H1 (cell line): ENCODE data around the gene ADD2. TPM values are rescaled to one million over a fixed set of nuclear protein-coding genes. Genes with fewer than 3 reads are reported as not detected.

Experiments used
- CTCF ChIA-PET: fragments of 300-600 bp; sonication (Branson Sonifier 250); formaldehyde crosslinking; loops from one replicate; lab custom pipeline; 2021; ENCODE audit not compliant: partially characterized antibody; lab: Charles Lee
- POLR2A ChIA-PET: fragments of 300-600 bp; sonication (Branson Sonifier 250); formaldehyde crosslinking; loops from one replicate; lab custom pipeline; 2021; ENCODE audit warnings: inconsistent platforms; ENCODE audit not compliant: partially characterized antibody; lab: Charles Lee
- DNase-seq, 2 experiments: peaks; one replicate each; pipeline versions ENCODE4 v3.0.0 to v3.0.0-alpha.2; 2010 to 2022; ENCODE audit warnings: low spot score in 2 of 2, low read depth in 1 of 2, mixed read lengths in 1 of 2
- FAIRE-seq: peaks from 2 replicates; lab custom pipeline; 2011; peaks lifted over from hg19 to GRCh38; lab: Jason Lieb, UNC
- H2AFZ ChIP-seq: 2 replicates; pipeline ENCODE4 v1.8.1; 2012; ENCODE audit warnings: low read length, inconsistent platforms
- H2AK5ac ChIP-seq: 2 replicates; pipeline ENCODE4 v1.6.1; 2013; ENCODE audit warnings: low read depth, low read length
- H2BK120ac ChIP-seq: replicated peaks from 2 replicates; pipeline ENCODE3; 2013; ENCODE audit warnings: low read depth, low read length, inconsistent platforms
- H2BK12ac ChIP-seq: 2 replicates; pipeline ENCODE4 v1.6.1; 2013; ENCODE audit warnings: low read depth, low read length
- H2BK15ac ChIP-seq: 2 replicates; pipeline ENCODE4 v1.6.1; 2013; ENCODE audit warnings: low read length
- H2BK20ac ChIP-seq: 2 replicates; pipeline ENCODE4 v1.6.1; 2013; ENCODE audit warnings: low read length
- H2BK5ac ChIP-seq: 2 replicates; pipeline ENCODE4 v1.6.1; 2013; ENCODE audit warnings: low read depth, low read length
- H3K14ac ChIP-seq: 2 replicates; pipeline ENCODE4 v1.6.1; 2013; ENCODE audit warnings: inconsistent platforms; ENCODE audit not compliant: insufficient read length
- H3K18ac ChIP-seq: 2 replicates; pipeline ENCODE4 v1.6.1; 2013; ENCODE audit warnings: low read length; ENCODE audit errors: extremely low read depth
- H3K23ac ChIP-seq: 2 replicates; pipeline ENCODE4 v1.6.1; 2013; ENCODE audit warnings: inconsistent platforms; ENCODE audit not compliant: insufficient read length
- H3K23me2 ChIP-seq: 2 replicates; pipeline ENCODE4 v1.6.1; 2013; ENCODE audit warnings: low read depth, low read length
- H3K27ac ChIP-seq: 2 replicates; pipeline ENCODE4 v1.6.1; 2011; ENCODE audit warnings: low read depth, low read length, inconsistent platforms
- H3K27me3 ChIP-seq, 4 experiments: replicated peaks in 1 of 4; 1 replicate in 1 of 4; 2 replicates in 3 of 4; pipeline versions ENCODE4 v1.6.1 to v1.8.1; 2011 to 2013; ENCODE audit warnings: low read length in 3 of 4, mild to moderate bottlenecking in 3 of 4, inconsistent platforms in 2 of 4, mixed read lengths in 2 of 4, moderate library complexity in 1 of 4; ENCODE audit not compliant: control insufficient read depth in 3 of 4, insufficient read depth in 3 of 4; ENCODE audit errors: extremely low read depth in 1 of 4
- H3K36me3 ChIP-seq, 4 experiments: 2 replicates each; pipeline versions ENCODE4 v1.6.1 to v1.8.1; 2011 to 2013; ENCODE audit warnings: mild to moderate bottlenecking in 4 of 4, low read length in 3 of 4, moderate library complexity in 2 of 4, control low read depth in 1 of 4, inconsistent platforms in 1 of 4; ENCODE audit not compliant: insufficient read depth in 4 of 4, control insufficient read depth in 2 of 4
- H3K4ac ChIP-seq: replicated peaks from 2 replicates; pipeline ENCODE3; 2013; ENCODE audit warnings: low read length, low read depth, mixed read lengths, inconsistent platforms; ENCODE audit not compliant: insufficient read length
- H3K4me1 ChIP-seq, 4 experiments: replicated peaks in 1 of 4; 1 replicate in 1 of 4; 2 replicates in 3 of 4; pipeline versions ENCODE4 v1.6.1 to v1.8.1; 2011 to 2013; ENCODE audit warnings: low read length in 3 of 4, inconsistent platforms in 2 of 4, mixed read lengths in 1 of 4; ENCODE audit not compliant: insufficient read depth in 4 of 4, control insufficient read depth in 3 of 4
- H3K4me2 ChIP-seq, 2 experiments: 2 replicates each; pipeline versions ENCODE4 v1.6.1 to v1.8.1; 2011 to 2013; ENCODE audit warnings: low read depth in 2 of 2, low read length in 2 of 2, control low read depth in 1 of 2, inconsistent platforms in 1 of 2, mild to moderate bottlenecking in 1 of 2; ENCODE audit not compliant: insufficient read depth in 1 of 2
- H3K4me3 ChIP-seq, 4 experiments: fragments of 200-600, 300-600 bp in 1 of 4; sonication (generic), shearing (Covaris generic), sonication (Bioruptor Twin) in 1 of 4; 2 replicates each; pipeline versions ENCODE4 v1.5.1 to v1.8.1; 2011 to 2016; ENCODE audit warnings: low read length in 4 of 4, low read depth in 3 of 4, control low read depth in 2 of 4, inconsistent platforms in 2 of 4, mild to moderate bottlenecking in 2 of 4, mixed read lengths in 1 of 4, moderate library complexity in 1 of 4; ENCODE audit not compliant: insufficient read depth in 2 of 4; ENCODE audit errors: extremely low read depth in 1 of 4
- H3K56ac ChIP-seq: replicated peaks from 2 replicates; pipeline ENCODE3; 2013; ENCODE audit warnings: low read depth, mild to moderate bottlenecking, mixed read lengths, low read length, inconsistent platforms; ENCODE audit not compliant: insufficient read length
- H3K79me1 ChIP-seq: 2 replicates; pipeline ENCODE4 v1.6.1; 2013; ENCODE audit warnings: low read depth, low read length, control low read depth
- H3K79me2 ChIP-seq, 2 experiments: 2 replicates each; pipeline versions ENCODE4 v1.6.1 to v1.8.1; 2012 to 2013; ENCODE audit warnings: low read length in 2 of 2, mild to moderate bottlenecking in 2 of 2, inconsistent platforms in 1 of 2; ENCODE audit not compliant: insufficient read depth in 2 of 2, control insufficient read depth in 1 of 2
- H3K9ac ChIP-seq, 4 experiments: replicated peaks in 1 of 4; 1 replicate in 1 of 4; 2 replicates in 3 of 4; pipeline versions ENCODE4 v1.6.1 to v1.8.1; 2011 to 2013; ENCODE audit warnings: low read depth in 3 of 4, low read length in 3 of 4, control low read depth in 2 of 4, mild to moderate bottlenecking in 2 of 4, moderate library complexity in 2 of 4, inconsistent platforms in 1 of 4; ENCODE audit errors: extremely low read depth in 1 of 4
- H3K9me3 ChIP-seq, 2 experiments: 2 replicates each; pipeline versions ENCODE4 v1.6.1 to v1.8.1; 2012 to 2013; ENCODE audit warnings: mild to moderate bottlenecking in 2 of 2, moderate library complexity in 2 of 2, control low read depth in 1 of 2, inconsistent platforms in 1 of 2, low read depth in 1 of 2, low read length in 1 of 2, mixed read lengths in 1 of 2; ENCODE audit not compliant: insufficient read depth in 2 of 2
- H4K20me1 ChIP-seq, 2 experiments: replicated peaks in 1 of 2; 2 replicates each; pipeline versions ENCODE3 to v1.8.1; 2011 to 2013; ENCODE audit warnings: inconsistent platforms in 2 of 2, low read length in 2 of 2, mild to moderate bottlenecking in 1 of 2; ENCODE audit not compliant: insufficient read depth in 2 of 2, control insufficient read depth in 1 of 2
- H4K5ac ChIP-seq: 2 replicates; pipeline ENCODE4 v1.6.1; 2013; ENCODE audit warnings: low read length, low read depth, mixed read lengths, inconsistent platforms; ENCODE audit not compliant: insufficient read length
- H4K8ac ChIP-seq: 2 replicates; pipeline ENCODE4 v1.8.0; 2013; ENCODE audit warnings: mild to moderate bottlenecking, moderate library complexity, low read length, inconsistent platforms; ENCODE audit not compliant: insufficient read depth; ENCODE audit errors: extremely low read depth
- H4K91ac ChIP-seq: replicated peaks from 2 replicates; pipeline ENCODE3; 2013; ENCODE audit warnings: low read length, mixed read lengths, inconsistent platforms; ENCODE audit not compliant: insufficient read length
- BACH1 ChIP-seq: IDR thresholded peaks from 2 replicates; pipeline ENCODE4 v1.6.1; 2012; ENCODE audit warnings: low read length, improper control_type of control experiment
- BRCA1 ChIP-seq: IDR thresholded peaks from 2 replicates; pipeline ENCODE4 v1.6.1; 2012; ENCODE audit warnings: low read depth, low read length, improper control_type of control experiment
- CBX5 ChIP-seq: fragments of 300-800, 300-1000 bp; sonication (generic); IDR thresholded peaks from 2 replicates; pipeline ENCODE4 v1.7.1; 2016; ENCODE audit warnings: antibody characterized with exemption, low read length, low read depth
- CEBPB ChIP-seq: IDR thresholded peaks from 2 replicates; pipeline ENCODE4 v1.6.1; 2012; ENCODE audit warnings: low read depth, low read length
- CHD2 ChIP-seq: IDR thresholded peaks from 2 replicates; pipeline ENCODE4 v1.6.1; 2012; ENCODE audit warnings: low read length, improper control_type of control experiment
- E2F6 ChIP-seq: IDR thresholded peaks from 2 replicates; pipeline ENCODE4 v1.6.1; 2012; ENCODE audit warnings: inconsistent platforms
- NANOG ChIP-seq: IDR thresholded peaks from 2 replicates; pipeline ENCODE4 v1.6.1; 2011; ENCODE audit warnings: low read length, low read depth, mild to moderate bottlenecking, inconsistent platforms; ENCODE audit not compliant: insufficient read depth, poor library complexity, severe bottlenecking
- NRF1 ChIP-seq: IDR thresholded peaks from 2 replicates; pipeline ENCODE4 v1.6.1; 2011; ENCODE audit warnings: mild to moderate bottlenecking, low read depth, low read length, improper control_type of control experiment
- RFX5 ChIP-seq: IDR thresholded peaks from 2 replicates; pipeline ENCODE4 v1.6.1; 2011; ENCODE audit warnings: low read depth, low read length, improper control_type of control experiment, borderline replicate concordance
- SAP30 ChIP-seq: fragments of 300-600 bp; sonication (generic); IDR thresholded peaks from 2 replicates; pipeline ENCODE4 v1.7.1; 2012; ENCODE audit warnings: low read length, moderate library complexity, mild to moderate bottlenecking, inconsistent platforms; ENCODE audit not compliant: insufficient read depth, insufficient replicate concordance
- TCF12 ChIP-seq: IDR thresholded peaks from 2 replicates; pipeline ENCODE4 v1.6.1; 2011; ENCODE audit warnings: low read depth, mild to moderate bottlenecking, low read length
- ZNF274 ChIP-seq: IDR thresholded peaks from 2 replicates; pipeline ENCODE4 v1.7.0; 2012; ENCODE audit warnings: low read length, borderline replicate concordance; ENCODE audit errors: extremely low read depth
- WGBS, 2 experiments: shearing (Covaris generic) in 1 of 2; methylation state at CpG; one replicate each; pipeline versions ENCODE4 v1.1.6 to v1.1.7; 2013 to 2015; ENCODE audit warnings: low lambda C conversion rate in 2 of 2, mixed read lengths in 2 of 2, inconsistent platforms in 1 of 2, low coverage in 1 of 2, missing lambda C conversion rate in 1 of 2; ENCODE audit not compliant: insufficient replicate concordance in 2 of 2, insufficient coverage in 1 of 2, insufficient read length in 1 of 2; ENCODE audit errors: extremely low coverage in 1 of 2, missing lambda C conversion rate in 1 of 2; 5-methylcytosine and 5-hydroxymethylcytosine counted together
- polyA plus RNA-seq, 7 experiments: library from polyadenylated mRNA; depleted of rRNA in 3 of 7; stranded (reverse) in 5 of 7; unstranded in 2 of 7; fragments of >200 nt in 5 of 7; fragments of 200-250 nt in 2 of 7; gene quantifications; 1 replicate in 5 of 7; 2 replicates in 1 of 7; 4 replicates in 1 of 7; pipeline versions ENCODE4 v1.2.1 to v1.2.3, GENCODE V29; 2011 to 2013; ENCODE audit warnings: missing spikeins in 2 of 7, mixed read lengths in 2 of 7
- total RNA-seq: library from RNA; stranded (reverse); fragmentation: NEBNext Ultra II Directional; extraction: Animal tissue kit (Norgen Biotek cat#: 25700); gene quantifications from 2 replicates; pipeline ENCODE4 v1.2.1, GENCODE V29; 2021

The ADD2 gene
- total and polyA plus RNA-seq, 2 of the 8 experiments (the other 6 are each of a cell fraction or from before 2014, with no cell fraction given) = 58.5 to 170 TPM

DNA sequence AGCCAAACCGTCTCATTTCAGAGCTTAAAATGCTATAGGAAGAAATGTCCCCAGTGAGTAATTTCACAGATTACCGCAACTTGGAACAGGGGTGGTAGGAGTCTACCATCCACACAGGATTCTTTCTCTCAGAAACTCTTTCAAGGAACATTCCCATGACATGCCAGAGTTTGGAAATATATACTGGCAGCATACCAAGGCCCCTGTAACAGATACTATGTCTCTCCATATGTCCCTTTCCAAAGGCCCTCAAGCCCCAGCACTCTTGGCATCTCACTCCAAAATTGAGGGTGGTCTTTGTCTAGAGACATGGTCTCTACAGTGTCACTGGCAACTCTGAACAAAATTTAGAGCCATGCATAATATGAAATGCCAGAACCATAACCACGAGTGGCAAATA is 11.5 kb upstream of the ADD2 start:
- H3K4me3 ChIP-seq = no peak overlapping the region
- no peak overlapping the region for H3K23ac ChIP-seq
- no peak for FAIRE-seq
- no peak overlapping the region for H3K9ac ChIP-seq
- no peak overlapping the region for H2BK20ac ChIP-seq
- H2AK5ac ChIP-seq = no peak overlapping the region
- no peak overlapping the region for H4K8ac ChIP-seq
- 70% methylated on average over 3 of the region's 3 CpGs; no CpG with 5 or more reads in 1 of the 2 experiments for WGBS, 2 experiments
- H4K20me1 ChIP-seq = no peaks in the 10 kb centered on the region
- no peak overlapping the region for H2BK15ac ChIP-seq
- H3K36me3 ChIP-seq = no peaks in the 10 kb centered on the region
- no peak overlapping the region for H2BK120ac ChIP-seq
- H3K4me2 ChIP-seq = no peak overlapping the region
- H2BK12ac ChIP-seq = no peak overlapping the region
- no peak overlapping the region for H3K18ac ChIP-seq
- CTCF ChIA-PET = interaction anchor here (0.6 to 3.4 kb wide), 8 partner anchors 10 to 100 kb away, joined by 3 to 21 read pairs (median 5); partner anchors contain the start of genes ADD2 and FIGLA
- H3K23me2 ChIP-seq = no peaks in the 10 kb centered on the region
- no peak for DNase-seq
- POLR2A ChIA-PET = interaction anchor here (0.6 kb wide), 1 partner anchor 35 kb away, joined by 3 read pairs; no protein-coding TSS in a partner anchor
- no peak overlapping the region for H2BK5ac ChIP-seq
- no peak overlapping the region for H3K56ac ChIP-seq
- no peak overlapping the region for H2AFZ ChIP-seq
- no peak overlapping the region for H4K5ac ChIP-seq
- H3K4ac ChIP-seq = no peak overlapping the region
- H4K91ac ChIP-seq = no peak overlapping the region
- H3K27me3 ChIP-seq = no peaks in the 10 kb centered on the region; a peak in 3 of 7 replicates
- H3K79me1 ChIP-seq = no peaks in the 10 kb centered on the region
- no peak for TF ChIP-seq SAP30
- no peak for TF ChIP-seq NANOG
- TF ChIP-seq BRCA1 = no peak
- TF ChIP-seq RFX5 = no peak
- TF ChIP-seq BACH1 = no peak
- TF ChIP-seq NRF1 = no peak
- TF ChIP-seq CEBPB = no peak
- no peak for TF ChIP-seq ZNF274
- no peak for TF ChIP-seq CBX5
- TF ChIP-seq CHD2 = no peak
- no peak for TF ChIP-seq TCF12
- no peak for TF ChIP-seq E2F6
- no peaks in the 10 kb centered on the region for H3K79me2 ChIP-seq
- H3K4me1 ChIP-seq = no peaks in the 10 kb centered on the region
- H3K14ac ChIP-seq = no peak overlapping the region
- no peaks in the 10 kb centered on the region for H3K9me3 ChIP-seq
- H3K27ac ChIP-seq = no peak overlapping the region
